Activated CD8-positive, alpha-beta T cell treated with anti-CD3 and anti-CD28 coated beads, Interleukin-2, amount 10 ng/mL, durations not matched to agents 7 days and 5 days (primary cell): ENCODE measurements around the gene ACOT11. TPM values are rescaled to one million over a fixed set of nuclear protein-coding genes. Genes with fewer than 3 reads are reported as not detected.

Source experiments
- ATAC-seq: fragments of 150-1000 bp; cut with Tn5 transposase; one replicate; pipeline ENCODE4 v1.10.0; 2021; ENCODE audit warnings: moderate library complexity
- CTCF ChIA-PET: fragments of 350-600 bp; sonication (Branson Sonifier 250); formaldehyde crosslinking; loops from one replicate; lab custom pipeline; 2021; ENCODE audit warnings: antibody characterized with exemption; lab: Charles Lee
- POLR2A ChIA-PET: fragments of 350-600 bp; sonication (Branson Sonifier 250); formaldehyde crosslinking; loops from one replicate; lab custom pipeline; 2021; ENCODE audit warnings: antibody characterized with exemption; lab: Charles Lee
- DNase-seq: peaks from one replicate; pipeline ENCODE4 v3.0.0-alpha.2; 2020
- H3K27ac Mint-ChIP-seq: one replicate; pipeline ENCODE4 v1.8.0; 2021; ENCODE audit warnings: mild to moderate bottlenecking, mixed read lengths
- H3K27me3 Mint-ChIP-seq: one replicate; pipeline ENCODE4 v1.8.0; 2021; ENCODE audit warnings: low read depth, mixed read lengths
- H3K36me3 Mint-ChIP-seq: one replicate; pipeline ENCODE4 v1.8.0; 2021; ENCODE audit warnings: low read depth, mixed read lengths
- H3K4me1 Mint-ChIP-seq: one replicate; pipeline ENCODE4 v1.8.0; 2021; ENCODE audit warnings: low read depth, mixed read lengths
- H3K4me3 Mint-ChIP-seq: one replicate; pipeline ENCODE4 v1.8.0; 2021; ENCODE audit warnings: mild to moderate bottlenecking, mixed read lengths
- H3K9me3 Mint-ChIP-seq: one replicate; pipeline ENCODE4 v1.8.0; 2022; ENCODE audit warnings: mixed read lengths; ENCODE audit not compliant: insufficient read depth
- total RNA-seq, 2 experiments: library from RNA; stranded (reverse); gene quantifications; one replicate each; pipeline ENCODE4 v1.2.3, GENCODE V29; 2021

Gene ACOT11
- total RNA-seq, 2 experiments from 2014 or later: 1.3 to 1.6 TPM

GRCh38 chr1:54570161-54570560, 22.1 kb downstream of the ACOT11 start:
- no peak overlapping the region for H3K4me3 Mint-ChIP-seq
- H3K27me3 Mint-ChIP-seq: peaks cover 3% of the 10 kb centered on the region
- ATAC-seq (no peak), DNase-seq (no peak)
- CTCF ChIA-PET: no interaction called here
- H3K27ac Mint-ChIP-seq: no peak overlapping the region
- peaks cover 10% of the 10 kb centered on the region for H3K4me1 Mint-ChIP-seq
- no peaks in the 10 kb centered on the region for H3K36me3 Mint-ChIP-seq
- POLR2A ChIA-PET: no interaction called here
- H3K9me3 Mint-ChIP-seq: no peaks in the 10 kb centered on the region

GRCh38 chr1:54571326-54571725, 23.3 kb downstream of the ACOT11 start:
- no peak for DNase-seq
- POLR2A ChIA-PET: no interaction called here
- peaks cover 10% of the 10 kb centered on the region for H3K4me1 Mint-ChIP-seq
- ATAC-seq: no peak
- H3K27me3 Mint-ChIP-seq: peaks cover 3% of the 10 kb centered on the region
- H3K27ac Mint-ChIP-seq: no peak overlapping the region
- no peaks in the 10 kb centered on the region for H3K9me3 Mint-ChIP-seq
- no peaks in the 10 kb centered on the region for H3K36me3 Mint-ChIP-seq
- H3K4me3 Mint-ChIP-seq: no peak overlapping the region
- CTCF ChIA-PET: interaction anchor here (0.9 kb wide), 1 partner anchor 710 kb away, joined by 3 read pairs; no protein-coding TSS in a partner anchor

- Mint-ChIP-seq H3K4me1 (peaks cover 10% of the 10 kb centered on the region), H3K36me3 (no peaks in the 10 kb centered on the region), H3K9me3 (no peaks in the 10 kb centered on the region), H3K27ac (peak overlapping the region; percentile 16), H3K27me3 (no peaks in the 10 kb centered on the region), H3K4me3 (no peak overlapping the region)
- POLR2A ChIA-PET: no interaction called here
- CTCF ChIA-PET: interaction anchor here (0.9 to 1.7 kb wide), 2 partner anchors 73 to 711 kb away, joined by 3 to 8 read pairs; no protein-coding TSS in a partner anchor
- no peak for ATAC-seq
- DNase-seq: no peak
These were observed 23.9 kb downstream of the ACOT11 start for GRCh38 chr1:54571803-54572541.

- ChIA-PET POLR2A (no interaction called here), CTCF (interaction anchor here (1.7 kb wide), 1 partner anchor 73 kb away, joined by 8 read pairs; no protein-coding TSS in a partner anchor)
- no peak overlapping the region for H3K4me3 Mint-ChIP-seq
- DNase-seq: no peak
- H3K27me3 Mint-ChIP-seq: no peaks in the 10 kb centered on the region
- H3K9me3 Mint-ChIP-seq: no peaks in the 10 kb centered on the region
- H3K36me3 Mint-ChIP-seq: no peaks in the 10 kb centered on the region
- H3K4me1 Mint-ChIP-seq: peaks cover 10% of the 10 kb centered on the region
- no peak for ATAC-seq
- H3K27ac Mint-ChIP-seq: no peak overlapping the region
These were observed 24.5 kb downstream of the ACOT11 start for GRCh38 chr1:54572542-54572850.

- ChIA-PET POLR2A (interaction anchor here (0.7 kb wide), 1 partner anchor 158 kb away, joined by 5 read pairs; no protein-coding TSS in a partner anchor), CTCF (no interaction called here)
- Mint-ChIP-seq H3K27me3 (no peaks in the 10 kb centered on the region), H3K9me3 (no peaks in the 10 kb centered on the region), H3K4me3 (no peak overlapping the region), H3K27ac (no peak overlapping the region), H3K36me3 (no peaks in the 10 kb centered on the region), H3K4me1 (peaks cover 10% of the 10 kb centered on the region)
- no peak for DNase-seq
- no peak for ATAC-seq
These were observed 26.2 kb downstream of the ACOT11 start for GRCh38 chr1:54574158-54574778.

GRCh38 chr1:54575161-54575560, 27.1 kb downstream of the ACOT11 start:
- Mint-ChIP-seq H3K4me3 (no peak overlapping the region), H3K36me3 (no peaks in the 10 kb centered on the region), H3K27ac (no peak overlapping the region), H3K4me1 (peaks cover 10% of the 10 kb centered on the region), H3K27me3 (no peaks in the 10 kb centered on the region), H3K9me3 (no peaks in the 10 kb centered on the region)
- ChIA-PET CTCF (no interaction called here), POLR2A (no interaction called here)
- ATAC-seq (no peak), DNase-seq (no peak)

GRCh38 chr1:54575605-54576290, 27.7 kb downstream of the ACOT11 start:
- ATAC-seq (no peak), DNase-seq (no peak)
- H3K27me3 Mint-ChIP-seq: no peaks in the 10 kb centered on the region
- H3K9me3 Mint-ChIP-seq: no peaks in the 10 kb centered on the region
- peaks cover 10% of the 10 kb centered on the region for H3K4me1 Mint-ChIP-seq
- CTCF ChIA-PET: no interaction called here
- H3K36me3 Mint-ChIP-seq: no peaks in the 10 kb centered on the region
- POLR2A ChIA-PET: no interaction called here
- no peak overlapping the region for H3K4me3 Mint-ChIP-seq
- H3K27ac Mint-ChIP-seq: peak overlapping the region; percentile 1

GRCh38 chr1:54577612-54578011, 29.6 kb downstream of the ACOT11 start:
- ATAC-seq (no peak), DNase-seq (no peak)
- POLR2A ChIA-PET: no interaction called here
- Mint-ChIP-seq H3K4me3 (no peak overlapping the region), H3K27ac (no peak overlapping the region), H3K27me3 (no peaks in the 10 kb centered on the region), H3K4me1 (no peaks in the 10 kb centered on the region), H3K9me3 (no peaks in the 10 kb centered on the region), H3K36me3 (no peaks in the 10 kb centered on the region)
- CTCF ChIA-PET: no interaction called here

- no peaks in the 10 kb centered on the region for H3K9me3 Mint-ChIP-seq
- POLR2A ChIA-PET: no interaction called here
- DNase-seq (no peak), ATAC-seq (no peak)
- H3K36me3 Mint-ChIP-seq: no peaks in the 10 kb centered on the region
- no peak overlapping the region for H3K4me3 Mint-ChIP-seq
- no peak overlapping the region for H3K27ac Mint-ChIP-seq
- no peaks in the 10 kb centered on the region for H3K27me3 Mint-ChIP-seq
- H3K4me1 Mint-ChIP-seq: no peaks in the 10 kb centered on the region
- CTCF ChIA-PET: no interaction called here
These were observed 31.3 kb downstream of the ACOT11 start for GRCh38 chr1:54579337-54579781.

- ChIA-PET CTCF (no interaction called here), POLR2A (no interaction called here)
- DNase-seq: no peak
- Mint-ChIP-seq H3K27me3 (no peaks in the 10 kb centered on the region), H3K36me3 (no peaks in the 10 kb centered on the region), H3K27ac (no peak overlapping the region), H3K4me1 (no peaks in the 10 kb centered on the region), H3K9me3 (no peaks in the 10 kb centered on the region), H3K4me3 (no peak overlapping the region)
- ATAC-seq: no peak
These were observed 33.0 kb downstream of the ACOT11 start for GRCh38 chr1:54580856-54581550.

GRCh38 chr1:54581621-54582035, 33.6 kb downstream of the ACOT11 start:
- H3K27ac Mint-ChIP-seq: no peak overlapping the region
- no peak for ATAC-seq
- no peaks in the 10 kb centered on the region for H3K27me3 Mint-ChIP-seq
- H3K9me3 Mint-ChIP-seq: no peaks in the 10 kb centered on the region
- no peaks in the 10 kb centered on the region for H3K36me3 Mint-ChIP-seq
- H3K4me3 Mint-ChIP-seq: no peak overlapping the region
- POLR2A ChIA-PET: no interaction called here
- H3K4me1 Mint-ChIP-seq: no peaks in the 10 kb centered on the region
- no peak for DNase-seq
- CTCF ChIA-PET: no interaction called here
